PFSK-1 (cell line): Measurements from ENCODE around the gene STAT1.

ENCODE experiments used
- TAF1 ChIP-seq: IDR thresholded peaks from 2 replicates; pipeline ENCODE4 v1.6.1; 2012; ENCODE audit warnings: low read length, control low read depth, borderline replicate concordance; ENCODE audit not compliant: insufficient read depth
- TF ChIP-seq, protein P1 (sequence below), 2 experiments: IDR thresholded peaks; 2 replicates each; pipeline versions ENCODE4 v1.6.1 to v1.8.0; 2011 to 2012; ENCODE audit warnings: low read depth in 2 of 2, low read length in 2 of 2, control low read depth in 1 of 2, inconsistent platforms in 1 of 2, mild to moderate bottlenecking in 1 of 2, moderate library complexity in 1 of 2; ENCODE audit not compliant: insufficient read depth in 1 of 2

- TF ChIP-seq, protein P1, sequence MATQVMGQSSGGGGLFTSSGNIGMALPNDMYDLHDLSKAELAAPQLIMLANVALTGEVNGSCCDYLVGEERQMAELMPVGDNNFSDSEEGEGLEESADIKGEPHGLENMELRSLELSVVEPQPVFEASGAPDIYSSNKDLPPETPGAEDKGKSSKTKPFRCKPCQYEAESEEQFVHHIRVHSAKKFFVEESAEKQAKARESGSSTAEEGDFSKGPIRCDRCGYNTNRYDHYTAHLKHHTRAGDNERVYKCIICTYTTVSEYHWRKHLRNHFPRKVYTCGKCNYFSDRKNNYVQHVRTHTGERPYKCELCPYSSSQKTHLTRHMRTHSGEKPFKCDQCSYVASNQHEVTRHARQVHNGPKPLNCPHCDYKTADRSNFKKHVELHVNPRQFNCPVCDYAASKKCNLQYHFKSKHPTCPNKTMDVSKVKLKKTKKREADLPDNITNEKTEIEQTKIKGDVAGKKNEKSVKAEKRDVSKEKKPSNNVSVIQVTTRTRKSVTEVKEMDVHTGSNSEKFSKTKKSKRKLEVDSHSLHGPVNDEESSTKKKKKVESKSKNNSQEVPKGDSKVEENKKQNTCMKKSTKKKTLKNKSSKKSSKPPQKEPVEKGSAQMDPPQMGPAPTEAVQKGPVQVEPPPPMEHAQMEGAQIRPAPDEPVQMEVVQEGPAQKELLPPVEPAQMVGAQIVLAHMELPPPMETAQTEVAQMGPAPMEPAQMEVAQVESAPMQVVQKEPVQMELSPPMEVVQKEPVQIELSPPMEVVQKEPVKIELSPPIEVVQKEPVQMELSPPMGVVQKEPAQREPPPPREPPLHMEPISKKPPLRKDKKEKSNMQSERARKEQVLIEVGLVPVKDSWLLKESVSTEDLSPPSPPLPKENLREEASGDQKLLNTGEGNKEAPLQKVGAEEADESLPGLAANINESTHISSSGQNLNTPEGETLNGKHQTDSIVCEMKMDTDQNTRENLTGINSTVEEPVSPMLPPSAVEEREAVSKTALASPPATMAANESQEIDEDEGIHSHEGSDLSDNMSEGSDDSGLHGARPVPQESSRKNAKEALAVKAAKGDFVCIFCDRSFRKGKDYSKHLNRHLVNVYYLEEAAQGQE (IDR thresholded peaks at IDR 0.05; ENCODE audit: insufficient read depth in 1 of 2, low read depth in 2 of 2, low read length in 2 of 2), result no peak
- no peak for TF ChIP-seq TAF1
These were observed 23.8 kb downstream of the STAT1 start for GRCh38 chr2:190990132-190990531.
